Trophoblast cell (in vitro differentiated cells and primary cell): Measurements from ENCODE around the gene SDCBP2.

Source experiments
- DNase-seq, 2 donors: peaks; one replicate each; pipeline ENCODE4 v3.0.0-alpha.2; 2016
- H2AFZ ChIP-seq: 2 replicates; pipeline ENCODE4 v1.6.1; 2013; ENCODE audit warnings: low read length, moderate library complexity, mild to moderate bottlenecking; ENCODE audit not compliant: insufficient read depth, poor library complexity
- H2AK5ac ChIP-seq: 2 replicates; pipeline ENCODE4 v1.6.1; 2013; ENCODE audit warnings: mild to moderate bottlenecking, low read length
- H2BK120ac ChIP-seq: 2 replicates; pipeline ENCODE4 v1.6.1; 2013; ENCODE audit warnings: low read length, mild to moderate bottlenecking, moderate library complexity; ENCODE audit not compliant: insufficient read depth, poor library complexity
- H2BK12ac ChIP-seq: 2 replicates; pipeline ENCODE4 v1.6.1; 2013; ENCODE audit warnings: mild to moderate bottlenecking, low read length, moderate library complexity
- H2BK5ac ChIP-seq: 2 replicates; pipeline ENCODE4 v1.6.1; 2013; ENCODE audit warnings: low read length, low read depth, moderate library complexity, mild to moderate bottlenecking; ENCODE audit not compliant: poor library complexity
- H3K14ac ChIP-seq: 2 replicates; pipeline ENCODE4 v1.6.1; 2013; ENCODE audit warnings: mild to moderate bottlenecking, low read length
- H3K18ac ChIP-seq: 2 replicates; pipeline ENCODE4 v1.6.1; 2013; ENCODE audit warnings: mild to moderate bottlenecking, low read length
- H3K23ac ChIP-seq: 2 replicates; pipeline ENCODE4 v1.6.1; 2013; ENCODE audit warnings: low read length
- H3K27ac ChIP-seq: 2 replicates; pipeline ENCODE4 v1.5.1; 2013; ENCODE audit warnings: low read depth, mild to moderate bottlenecking, inconsistent platforms, low read length, moderate library complexity
- H3K27me3 ChIP-seq: 2 replicates; pipeline ENCODE4 v1.6.1; 2013; ENCODE audit warnings: inconsistent platforms, mild to moderate bottlenecking, low read length, moderate library complexity; ENCODE audit not compliant: insufficient read depth
- H3K36me3 ChIP-seq, 2 experiments: 1 replicate in 1 of 2; 2 replicates in 1 of 2; pipeline ENCODE4 v1.6.1; 2013; ENCODE audit warnings: low read length in 2 of 2, mild to moderate bottlenecking in 2 of 2, moderate library complexity in 1 of 2; ENCODE audit not compliant: insufficient read depth in 2 of 2, control insufficient read depth in 1 of 2
- H3K4ac ChIP-seq: 2 replicates; pipeline ENCODE4 v1.6.1; 2013; ENCODE audit warnings: low read depth, mild to moderate bottlenecking, low read length, moderate library complexity
- H3K4me1 ChIP-seq, 2 experiments: 1 replicate in 1 of 2; 2 replicates in 1 of 2; pipeline ENCODE4 v1.6.1; 2013; ENCODE audit warnings: low read length in 2 of 2, mild to moderate bottlenecking in 2 of 2, moderate library complexity in 1 of 2; ENCODE audit not compliant: insufficient read depth in 2 of 2, control insufficient read depth in 1 of 2
- H3K4me2 ChIP-seq: 2 replicates; pipeline ENCODE4 v1.6.1; 2013; ENCODE audit warnings: inconsistent platforms, mild to moderate bottlenecking, low read length, moderate library complexity
- H3K4me3 ChIP-seq: 2 replicates; pipeline ENCODE4 v1.5.1; 2013; ENCODE audit warnings: mild to moderate bottlenecking, low read depth, low read length, inconsistent platforms
- H3K79me1 ChIP-seq: one replicate; pipeline ENCODE4 v1.6.1; 2013; ENCODE audit warnings: low read length
- H3K79me2 ChIP-seq: 2 replicates; pipeline ENCODE4 v1.6.1; 2013; ENCODE audit warnings: low read length, mild to moderate bottlenecking; ENCODE audit not compliant: control insufficient read depth, insufficient read depth, poor library complexity
- H3K9ac ChIP-seq: 2 replicates; pipeline ENCODE4 v1.6.1; 2013; ENCODE audit warnings: mild to moderate bottlenecking, low read length
- H3K9me3 ChIP-seq: 2 replicates; pipeline ENCODE4 v1.6.1; 2013; ENCODE audit warnings: low read depth, mild to moderate bottlenecking, control low read depth, inconsistent platforms, low read length; ENCODE audit not compliant: insufficient read depth
- H4K12ac ChIP-seq: 2 replicates; pipeline ENCODE4 v1.6.1; 2013; ENCODE audit warnings: low read depth, mild to moderate bottlenecking, low read length, moderate library complexity
- H4K8ac ChIP-seq: 2 replicates; pipeline ENCODE4 v1.6.1; 2013; ENCODE audit warnings: low read depth, mild to moderate bottlenecking, low read length, moderate library complexity
- H4K91ac ChIP-seq: one replicate; pipeline ENCODE4 v1.6.1; 2013; ENCODE audit warnings: low read depth, mild to moderate bottlenecking, low read length, moderate library complexity
- WGBS: extraction: QIAGEN DNeasy Blood & Tissue Kit; methylation state at CpG from one replicate; pipeline ENCODE4 v1.1.7; 2013; ENCODE audit warnings: missing lambda C conversion rate; ENCODE audit not compliant: insufficient read length, insufficient coverage; ENCODE audit errors: extremely low coverage; 5-methylcytosine and 5-hydroxymethylcytosine counted together

SDCBP2 gene

DNA sequence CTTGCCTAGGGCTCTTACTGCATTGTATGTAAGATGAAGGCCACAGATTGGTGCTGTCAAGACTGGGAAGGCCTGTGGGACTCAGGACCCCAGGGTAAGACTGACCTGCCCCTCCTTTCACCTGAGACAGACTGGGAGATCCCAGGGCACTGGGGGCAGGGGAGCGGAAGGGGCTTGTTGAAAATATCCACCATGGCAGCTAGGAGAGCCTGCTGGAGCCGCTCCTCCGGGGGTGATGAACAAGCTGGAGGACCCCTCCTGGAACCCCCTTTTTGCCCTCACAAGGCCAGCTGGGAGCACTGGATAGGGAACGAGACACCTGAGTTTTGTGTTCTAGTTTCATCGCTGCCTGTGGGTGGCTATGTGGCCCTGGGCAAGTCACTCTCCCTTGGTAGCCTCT, 9.2 kb upstream of the SDCBP2 start:
- Histone ChIP-seq H4K8ac (no peak overlapping the region), H3K9me3 (no peaks in the 10 kb centered on the region), H3K79me1 (no peaks in the 10 kb centered on the region), H2AK5ac (no peak overlapping the region), H3K4me2 (no peak overlapping the region), H2BK12ac (no peak overlapping the region), H3K9ac (no peak overlapping the region), H2AFZ (no peak overlapping the region), H4K12ac (no peak overlapping the region), H3K4ac (no peak overlapping the region), H3K18ac (peak overlapping the region; percentile 20), H3K4me3 (no peak overlapping the region), H2BK5ac (no peak overlapping the region), H3K14ac (no peak overlapping the region), H3K27ac (no peak overlapping the region), H3K23ac (no peak overlapping the region), H3K27me3 (no peaks in the 10 kb centered on the region), H3K36me3 (peaks cover under 1 to 2% of the 10 kb centered on the region in 2 experiments), H4K91ac (no peak overlapping the region), H3K79me2 (no peaks in the 10 kb centered on the region), H2BK120ac (no peak overlapping the region), H3K4me1 (peaks cover 2 to 18% of the 10 kb centered on the region in 2 experiments)
- no CpG with 5 or more reads among the region's 5 CpGs for WGBS
- DNase-seq = no peak

DNA sequence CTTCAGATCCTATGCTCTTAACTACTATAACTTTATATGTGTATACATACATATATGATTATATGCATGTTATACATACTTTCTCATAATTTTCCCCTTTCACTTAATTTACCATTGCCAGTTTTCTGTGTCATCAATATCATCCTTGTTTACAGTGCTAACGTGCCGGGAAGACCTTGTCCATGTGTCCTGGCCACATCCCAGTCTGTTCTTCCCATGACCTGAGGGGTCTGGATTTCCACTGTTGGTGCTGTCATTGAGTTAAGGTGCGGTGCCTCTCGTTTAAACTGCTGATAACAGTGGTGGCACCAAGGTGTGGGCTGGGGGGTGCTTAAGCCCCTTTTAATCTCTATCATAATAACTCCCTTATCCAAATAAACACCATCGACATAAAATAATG, 8.5 kb upstream of the SDCBP2 start:
- no peak overlapping the region for H3K27ac ChIP-seq
- no peak overlapping the region for H4K91ac ChIP-seq
- DNase-seq = no peak
- no peak overlapping the region for H2AK5ac ChIP-seq
- H3K14ac ChIP-seq = no peak overlapping the region
- H4K8ac ChIP-seq = no peak overlapping the region
- no peak overlapping the region for H3K18ac ChIP-seq
- peaks cover 5 to 6% of the 10 kb centered on the region in 2 experiments for H3K36me3 ChIP-seq
- H2BK120ac ChIP-seq = no peak overlapping the region
- no peak overlapping the region for H3K4me2 ChIP-seq
- H2BK5ac ChIP-seq = no peak overlapping the region
- WGBS = 100% methylated on average over 1 of the region's 5 CpGs
- no peaks in the 10 kb centered on the region for H3K27me3 ChIP-seq
- no peaks in the 10 kb centered on the region for H3K79me1 ChIP-seq
- H3K4ac ChIP-seq = no peak overlapping the region
- no peak overlapping the region for H2AFZ ChIP-seq
- no peak overlapping the region for H3K4me3 ChIP-seq
- peaks cover 2 to 18% of the 10 kb centered on the region in 2 experiments for H3K4me1 ChIP-seq
- no peaks in the 10 kb centered on the region for H3K9me3 ChIP-seq
- no peak overlapping the region for H3K23ac ChIP-seq
- no peaks in the 10 kb centered on the region for H3K79me2 ChIP-seq
- no peak overlapping the region for H4K12ac ChIP-seq
- no peak overlapping the region for H2BK12ac ChIP-seq
- H3K9ac ChIP-seq = no peak overlapping the region

DNA sequence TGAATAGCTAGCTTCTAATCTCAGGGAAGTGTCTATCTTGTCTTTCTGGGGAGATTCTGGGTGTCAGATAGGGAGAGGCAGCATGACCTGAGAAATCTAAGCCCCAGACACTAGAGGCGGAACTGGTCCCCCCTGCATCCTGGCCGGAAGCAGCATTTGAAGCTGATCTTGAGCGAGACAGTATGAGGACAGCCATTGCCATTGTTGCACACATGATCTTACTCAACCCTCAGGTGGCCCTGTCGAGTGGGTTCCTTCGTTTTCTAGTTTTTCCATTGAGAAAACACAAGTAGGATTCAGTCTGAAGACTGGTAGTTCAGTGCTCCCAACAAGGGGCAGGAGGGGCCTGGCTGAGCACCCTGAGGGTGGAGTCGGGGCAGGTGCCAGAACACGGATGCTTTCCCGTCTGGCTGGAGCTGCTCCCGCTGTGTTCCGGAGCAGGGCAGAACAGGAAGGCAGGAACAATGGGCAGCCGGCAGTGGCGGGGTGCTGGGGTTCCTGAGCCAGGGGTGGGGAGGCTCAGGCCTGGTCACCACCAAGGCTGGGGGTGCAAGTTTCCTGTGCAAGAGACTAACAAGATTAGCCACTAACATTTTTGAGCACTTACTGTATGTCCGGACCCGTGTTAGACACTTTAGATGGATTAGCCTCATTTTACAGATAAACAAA, 7.9 kb upstream of the SDCBP2 start:
- no CpG with 5 or more reads among the region's 14 CpGs for WGBS

DNA sequence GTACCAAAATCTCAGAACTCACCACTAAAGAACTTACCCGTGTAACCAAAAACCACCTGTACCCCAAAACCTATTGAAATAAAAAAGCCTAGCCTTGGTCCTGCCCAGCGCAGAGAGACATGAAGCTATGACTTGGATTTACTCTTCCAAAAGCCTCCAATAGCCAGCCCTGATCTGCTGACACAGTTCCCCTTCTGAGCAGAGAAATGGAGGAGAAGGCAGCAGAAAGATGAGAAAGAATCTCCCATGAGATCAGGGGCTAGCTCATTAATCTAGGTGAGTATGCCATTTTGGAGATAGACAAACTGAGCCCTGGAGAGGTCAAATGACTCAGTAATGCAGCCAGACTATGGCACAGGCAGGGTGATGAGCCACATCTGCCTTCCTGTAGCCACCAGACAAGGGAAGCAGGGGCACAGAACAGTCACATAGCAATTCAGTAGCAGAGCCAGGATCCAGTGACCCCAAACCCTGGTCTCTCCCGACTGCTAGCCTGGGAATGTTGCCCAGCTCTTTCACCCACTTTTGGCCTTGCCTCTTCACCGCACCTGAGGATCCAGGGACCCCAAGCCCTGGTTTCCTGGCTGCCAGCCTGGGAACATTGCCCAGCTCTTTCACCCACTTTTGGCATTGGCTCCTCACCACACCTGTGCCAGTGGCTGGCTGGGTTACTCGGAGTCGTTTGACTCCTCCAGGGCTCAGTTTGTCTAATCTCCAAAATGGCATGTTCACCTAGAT, 7.2 kb upstream of the SDCBP2 start:
- Histone ChIP-seq H3K9ac (no peak overlapping the region), H4K91ac (no peak overlapping the region), H2AK5ac (no peak overlapping the region), H2BK5ac (no peak overlapping the region), H3K4me1 (peaks cover 2 to 14% of the 10 kb centered on the region in 2 experiments), H3K79me2 (no peaks in the 10 kb centered on the region), H3K27ac (no peak overlapping the region), H4K8ac (no peak overlapping the region), H3K79me1 (no peaks in the 10 kb centered on the region), H3K4me2 (no peak overlapping the region), H3K36me3 (peaks cover 5 to 6% of the 10 kb centered on the region in 2 experiments), H3K23ac (no peak overlapping the region), H3K14ac (no peak overlapping the region), H2BK12ac (no peak overlapping the region), H4K12ac (no peak overlapping the region), H3K9me3 (no peaks in the 10 kb centered on the region), H2AFZ (no peak overlapping the region), H2BK120ac (no peak overlapping the region), H3K4me3 (no peak overlapping the region), H3K27me3 (no peaks in the 10 kb centered on the region), H3K4ac (no peak overlapping the region), H3K18ac (no peak overlapping the region)
- no CpG with 5 or more reads among the region's 6 CpGs for WGBS
- DNase-seq = no peak

More for the DNA sequence above, 7.9 kb upstream of the SDCBP2 start:
- Histone ChIP-seq H3K23ac (no peak overlapping the region), H3K4me1 (peaks cover 2 to 17% of the 10 kb centered on the region in 2 experiments), H3K4me2 (no peak overlapping the region), H2AFZ (no peak overlapping the region), H3K4ac (no peak overlapping the region), H2AK5ac (no peak overlapping the region), H3K36me3 (peaks cover 5 to 6% of the 10 kb centered on the region in 2 experiments), H2BK120ac (no peak overlapping the region), H3K27me3 (no peaks in the 10 kb centered on the region), H3K4me3 (no peak overlapping the region), H3K79me2 (no peaks in the 10 kb centered on the region), H4K91ac (no peak overlapping the region), H3K9me3 (no peaks in the 10 kb centered on the region), H4K8ac (no peak overlapping the region), H3K9ac (no peak overlapping the region), H2BK12ac (no peak overlapping the region), H4K12ac (no peak overlapping the region), H3K14ac (no peak overlapping the region), H3K18ac (no peak overlapping the region), H3K27ac (no peak overlapping the region), H3K79me1 (no peaks in the 10 kb centered on the region), H2BK5ac (no peak overlapping the region)
- no peak for DNase-seq
